ENCODE data around the gene LGI2.

DNA sequence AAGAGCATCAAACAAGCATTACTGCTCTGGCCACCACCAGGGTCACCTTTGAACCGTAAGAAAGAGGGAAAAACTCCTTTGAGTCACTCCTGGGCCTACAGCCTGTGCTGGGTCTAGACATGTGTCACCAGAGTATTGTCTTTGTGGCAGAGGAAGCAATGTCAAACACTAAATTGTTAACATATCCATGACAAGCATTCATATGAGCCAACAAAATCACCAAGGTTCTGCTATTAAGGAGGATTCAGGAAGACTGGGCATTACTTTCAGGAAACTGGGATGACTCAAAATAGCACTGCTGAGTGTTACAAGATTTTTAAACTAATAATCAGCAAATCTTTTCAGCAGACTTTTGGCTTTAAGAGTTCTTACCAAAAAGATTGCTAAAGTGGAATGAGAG lies 28.1 kb downstream of the LGI2 start:
- no peak for TF ChIP-seq TAF1 (IDR thresholded peaks at IDR 0.05; ENCODE audit: borderline replicate concordance, low read depth, low read length)
- no peak for TF ChIP-seq POLR2A (IDR thresholded peaks at IDR 0.05; ENCODE audit: low read depth, low read length)
- no peak for TF ChIP-seq POLR2AphosphoS5 (IDR thresholded peaks at IDR 0.05; ENCODE audit: low read depth, low read length)
